CD4-positive, alpha-beta memory T cell (primary cell): ENCODE measurements around the gene ATP8B3. TPM values are rescaled to one million over a fixed set of nuclear protein-coding genes. Genes with fewer than 3 reads are reported as not detected.

Experiments
- CTCF ChIA-PET: fragments of 350-600 bp; sonication (Branson Sonifier 250); formaldehyde crosslinking; loops from one replicate; lab custom pipeline; 2021; ENCODE audit warnings: inconsistent platforms; ENCODE audit not compliant: partially characterized antibody; lab: Charles Lee
- POLR2A ChIA-PET: fragments of 350-600 bp; sonication (Branson Sonifier 250); formaldehyde crosslinking; loops from one replicate; lab custom pipeline; 2021; ENCODE audit not compliant: partially characterized antibody; lab: Charles Lee
- DNase-seq, 5 donors: peaks; one replicate each; pipeline versions ENCODE4 v3.0.0 to v3.0.0-alpha.2; 2020 to 2022; ENCODE audit warnings: mixed read lengths in 1 of 5
- H3K27ac ChIP-seq: one replicate; pipeline ENCODE4 v1.7.0; 2013; ENCODE audit warnings: low read depth, low read length
- H3K27me3 ChIP-seq: 2 replicates; pipeline ENCODE4 v1.7.0; 2013; ENCODE audit warnings: mild to moderate bottlenecking, low read length, moderate library complexity; ENCODE audit not compliant: insufficient read depth
- H3K36me3 ChIP-seq: 2 replicates; pipeline ENCODE4 v1.7.0; 2013; ENCODE audit warnings: mild to moderate bottlenecking, low read length, moderate library complexity; ENCODE audit not compliant: insufficient read depth
- H3K4me1 ChIP-seq: 2 replicates; pipeline ENCODE4 v1.7.0; 2013; ENCODE audit warnings: mild to moderate bottlenecking, low read length, moderate library complexity; ENCODE audit not compliant: insufficient read depth
- H3K4me3 ChIP-seq, 2 donors: one replicate each; pipeline ENCODE4 v1.7.0; 2013; ENCODE audit warnings: low read length in 2 of 2, mild to moderate bottlenecking in 1 of 2
- H3K9me3 ChIP-seq, 2 donors: one replicate each; pipeline ENCODE4 v1.7.0; 2013; ENCODE audit warnings: low read length in 2 of 2, control low read depth in 1 of 2; ENCODE audit not compliant: control insufficient read depth in 1 of 2
- H3K27ac Mint-ChIP-seq, 7 donors: one replicate each; pipeline ENCODE4 v1.8.0; 2020 to 2021; ENCODE audit warnings: mixed read lengths in 7 of 7, mild to moderate bottlenecking in 6 of 7, inconsistent platforms in 3 of 7, moderate library complexity in 3 of 7
- H3K27me3 Mint-ChIP-seq, 2 donors: one replicate each; pipeline ENCODE4 v1.8.0; 2020 to 2021; ENCODE audit warnings: mixed read lengths in 2 of 2
- H3K36me3 Mint-ChIP-seq, 2 donors: one replicate each; pipeline ENCODE4 v1.8.0; 2020 to 2021; ENCODE audit warnings: mixed read lengths in 2 of 2, inconsistent platforms in 1 of 2, mild to moderate bottlenecking in 1 of 2
- H3K4me1 Mint-ChIP-seq, 4 donors: one replicate each; pipeline ENCODE4 v1.8.0; 2020 to 2021; ENCODE audit warnings: mixed read lengths in 4 of 4, mild to moderate bottlenecking in 1 of 4
- H3K4me3 Mint-ChIP-seq, 8 donors: one replicate each; pipeline ENCODE4 v1.8.0; 2020 to 2021; ENCODE audit warnings: mixed read lengths in 8 of 8, mild to moderate bottlenecking in 7 of 8, moderate library complexity in 6 of 8, inconsistent platforms in 3 of 8
- H3K9me3 Mint-ChIP-seq, 8 donors: one replicate each; pipeline ENCODE4 v1.8.0; 2020 to 2021; ENCODE audit warnings: mixed read lengths in 8 of 8, mild to moderate bottlenecking in 5 of 8, inconsistent platforms in 3 of 8, moderate library complexity in 1 of 8
- intact Hi-C: fragments of 100-400 bp; cut with micrococcal nuclease; formaldehyde crosslinking; loops from one replicate; pipeline ENCODE4 v1.15.1; 2023
- polyA plus RNA-seq, 2 donors: library from polyadenylated mRNA; unstranded; fragments of 300-500 nt; fragmentation: Illumina TruSeq; gene quantifications; one replicate each; pipeline ENCODE4 v1.2.3, GENCODE V29; 2021
- total RNA-seq, 2 experiments: library from RNA; stranded (reverse); gene quantifications; one replicate each; pipeline ENCODE4 v1.2.3, GENCODE V29; 2021

The ATP8B3 gene
- total and polyA plus RNA-seq, 4 experiments from 2014 or later: 0.73 to 5.5 (median 3.6) TPM

GRCh38 chr19:1851654-1852580 lies 39.8 kb upstream of the ATP8B3 start:
- peak overlapping the region in 3 of 8 donors; percentile 5 to 30 (median 21) for H3K4me3 Mint-ChIP-seq
- H3K36me3 Mint-ChIP-seq: peaks cover 0 to 8% of the 10 kb centered on the region in 2 donors
- peaks cover 28 to 66% (median 48%) of the 10 kb centered on the region in 4 donors for H3K4me1 Mint-ChIP-seq
- peak overlapping the region in 6 of 7 donors; percentile 32 to 96 (median 68) for H3K27ac Mint-ChIP-seq
- peaks cover 0 to 5% (median 0%) of the 10 kb centered on the region in 8 donors for H3K9me3 Mint-ChIP-seq
- ChIA-PET POLR2A (interaction anchor here (0.9 kb wide), 1 partner anchor 10 kb away, joined by 3 read pairs; no protein-coding TSS in a partner anchor), CTCF (interaction anchor here (1.0 to 1.2 kb wide), 2 partner anchors 13 to 26 kb away, joined by 3 read pairs; no protein-coding TSS in a partner anchor)
- Histone ChIP-seq H3K4me3 (no peak overlapping the region), H3K27ac (peak overlapping the region; percentile 35), H3K36me3 (no peaks in the 10 kb centered on the region), H3K27me3 (no peaks in the 10 kb centered on the region), H3K4me1 (peaks cover 71% of the 10 kb centered on the region), H3K9me3 (no peaks in the 10 kb centered on the region)
- peak; percentile 61 to 71 (median 67) for DNase-seq
- intact Hi-C loops: no loop called here
- H3K27me3 Mint-ChIP-seq: no peaks in the 10 kb centered on the region

GRCh38 chr19:1850809-1851653 lies 39.0 kb upstream of the ATP8B3 start:
- Mint-ChIP-seq H3K27ac (peak overlapping the region; percentile 64 to 96 (median 94)), H3K4me3 (peak overlapping the region in 7 of 8 donors; percentile 32 to 71 (median 57)), H3K27me3 (no peaks in the 10 kb centered on the region), H3K36me3 (peaks cover 0 to 8% of the 10 kb centered on the region in 2 donors), H3K4me1 (peaks cover 32 to 70% (median 51%) of the 10 kb centered on the region in 4 donors), H3K9me3 (peaks cover 0 to 5% (median 0%) of the 10 kb centered on the region in 8 donors)
- no peaks in the 10 kb centered on the region for H3K9me3 ChIP-seq
- no peak overlapping the region for H3K4me3 ChIP-seq
- ChIA-PET CTCF (interaction anchor here (1.0 kb wide), 1 partner anchor 25 kb away, joined by 3 read pairs; no protein-coding TSS in a partner anchor), POLR2A (no interaction called here)
- H3K27me3 ChIP-seq: no peaks in the 10 kb centered on the region
- no peaks in the 10 kb centered on the region for H3K36me3 ChIP-seq
- peak overlapping the region; percentile 35 for H3K27ac ChIP-seq
- intact Hi-C loops: no loop called here
- DNase-seq: peak in 1 of 5 donors; percentile 45
- peaks cover 75% of the 10 kb centered on the region for H3K4me1 ChIP-seq

GRCh38 chr19:1849886-1850398 lies 37.9 kb upstream of the ATP8B3 start:
- Histone ChIP-seq H3K4me1 (peaks cover 75% of the 10 kb centered on the region), H3K9me3 (no peaks in the 10 kb centered on the region), H3K27me3 (no peaks in the 10 kb centered on the region), H3K36me3 (peaks cover 4% of the 10 kb centered on the region), H3K27ac (no peak overlapping the region), H3K4me3 (no peak overlapping the region)
- POLR2A ChIA-PET: interaction anchor here (1.6 kb wide), 1 partner anchor 24 kb away, joined by 4 read pairs; no protein-coding TSS in a partner anchor
- CTCF ChIA-PET: interaction anchor here (1.1 to 1.7 kb wide), 6 partner anchors 7 to 25 kb away, joined by 3 to 6 read pairs (median 4); no protein-coding TSS in a partner anchor
- H3K27me3 Mint-ChIP-seq: no peaks in the 10 kb centered on the region
- peaks cover 0 to 3% (median 0%) of the 10 kb centered on the region in 8 donors for H3K9me3 Mint-ChIP-seq
- peak overlapping the region in 6 of 7 donors; percentile 70 to 94 (median 86) for H3K27ac Mint-ChIP-seq
- no peak for DNase-seq
- peaks cover 0 to 6% of the 10 kb centered on the region in 2 donors for H3K36me3 Mint-ChIP-seq
- H3K4me1 Mint-ChIP-seq: peaks cover 34 to 69% (median 49%) of the 10 kb centered on the region in 4 donors
- intact Hi-C loops: loop anchor here (2.0 kb wide), 2 partner anchors 13 to 33 kb away; partner anchors contain the start of gene KLF16
- H3K4me3 Mint-ChIP-seq: peak overlapping the region in 5 of 8 donors; percentile 12 to 69 (median 65)

GRCh38 chr19:1849132-1849474 lies 37.0 kb upstream of the ATP8B3 start:
- peaks cover 75% of the 10 kb centered on the region for H3K4me1 ChIP-seq
- CTCF ChIA-PET: interaction anchor here (1.1 to 1.7 kb wide), 6 partner anchors 8 to 26 kb away, joined by 3 to 6 read pairs (median 4); no protein-coding TSS in a partner anchor
- H3K27ac ChIP-seq: peak overlapping the region; percentile 93
- H3K4me3 ChIP-seq: no peak overlapping the region
- peaks cover 0 to 10% of the 10 kb centered on the region in 2 donors for H3K36me3 Mint-ChIP-seq
- no peaks in the 10 kb centered on the region for H3K27me3 ChIP-seq
- peaks cover 0 to 3% (median 0%) of the 10 kb centered on the region in 8 donors for H3K9me3 Mint-ChIP-seq
- H3K36me3 ChIP-seq: peaks cover 12% of the 10 kb centered on the region
- POLR2A ChIA-PET: interaction anchor here (0.6 to 1.6 kb wide), 5 partner anchors 8 to 414 kb away, joined by 3 to 6 read pairs (median 4); no protein-coding TSS in a partner anchor
- intact Hi-C loops: loop anchor here (2.0 kb wide), 2 partner anchors 14 to 34 kb away; partner anchors contain the start of gene KLF16
- no peak for DNase-seq
- peak overlapping the region in 3 of 8 donors; percentile 60 to 89 (median 72) for H3K4me3 Mint-ChIP-seq
- H3K4me1 Mint-ChIP-seq: peaks cover 30 to 70% (median 49%) of the 10 kb centered on the region in 4 donors
- H3K9me3 ChIP-seq: no peaks in the 10 kb centered on the region
- no peaks in the 10 kb centered on the region for H3K27me3 Mint-ChIP-seq
- peak overlapping the region; percentile 82 to 94 (median 90) for H3K27ac Mint-ChIP-seq

- Histone ChIP-seq H3K4me3 (peak within 1 kb of the TSS; percentile 73 to 92), H3K27me3 (no peaks in the 10 kb centered on the region), H3K4me1 (peaks cover 75% of the 10 kb centered on the region), H3K27ac (peak within 1 kb of the TSS; percentile 93), H3K36me3 (peaks cover 13% of the 10 kb centered on the region), H3K9me3 (no peaks in the 10 kb centered on the region)
- H3K9me3 Mint-ChIP-seq: peaks cover 0 to 3% (median 0%) of the 10 kb centered on the region in 8 donors
- intact Hi-C loops: loop anchor here (1.0 to 2.0 kb wide), 4 partner anchors 14 to 57 kb away; partner anchors contain the start of genes ADAT3, ATP8B3, KLF16 and SCAMP4
- H3K27ac Mint-ChIP-seq: peak within 1 kb of the TSS; percentile 91 to 94 (median 94)
- H3K36me3 Mint-ChIP-seq: peaks cover 0 to 10% of the 10 kb centered on the region in 2 donors
- POLR2A ChIA-PET: interaction anchor here (0.6 to 1.6 kb wide), 5 partner anchors 9 to 414 kb away, joined by 3 to 6 read pairs (median 4); no protein-coding TSS in a partner anchor
- no peaks in the 10 kb centered on the region for H3K27me3 Mint-ChIP-seq
- DNase-seq: peak; percentile 97 to 100 (median 98)
- peak within 1 kb of the TSS; percentile 87 to 93 (median 90) for H3K4me3 Mint-ChIP-seq
- CTCF ChIA-PET: interaction anchor here (1.1 to 1.7 kb wide), 6 partner anchors 9 to 27 kb away, joined by 3 to 6 read pairs (median 4); no protein-coding TSS in a partner anchor
- H3K4me1 Mint-ChIP-seq: peaks cover 31 to 75% (median 50%) of the 10 kb centered on the region in 4 donors
These were observed 36.5 kb upstream of the ATP8B3 start, which contains the start of gene REXO1 for GRCh38 chr19:1848399-1849131. TSS of gene REXO1 (minus strand) at chr19:1848483. CDS start at chr19:1848358, 125 bp downstream.
